NCI-H446 treated with DMSO at 0.1 percent for 48 hours (cell line): ENCODE measurements around the gene RSPH3.
"Not testable (repeated sequence)": the region's sequence is repeated elsewhere in the genome, so short reads cannot be mapped to it uniquely, and the experiment has no call there.

Source experiments
- DNase-seq: peaks from one replicate; lab custom pipeline; 2025; lab: John Stamatoyannopoulos, UW

RSPH3 gene, protein sequence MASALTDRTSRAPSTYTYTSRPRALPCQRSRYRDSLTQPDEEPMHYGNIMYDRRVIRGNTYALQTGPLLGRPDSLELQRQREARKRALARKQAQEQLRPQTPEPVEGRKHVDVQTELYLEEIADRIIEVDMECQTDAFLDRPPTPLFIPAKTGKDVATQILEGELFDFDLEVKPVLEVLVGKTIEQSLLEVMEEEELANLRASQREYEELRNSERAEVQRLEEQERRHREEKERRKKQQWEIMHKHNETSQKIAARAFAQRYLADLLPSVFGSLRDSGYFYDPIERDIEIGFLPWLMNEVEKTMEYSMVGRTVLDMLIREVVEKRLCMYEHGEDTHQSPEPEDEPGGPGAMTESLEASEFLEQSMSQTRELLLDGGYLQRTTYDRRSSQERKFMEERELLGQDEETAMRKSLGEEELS

DNA sequence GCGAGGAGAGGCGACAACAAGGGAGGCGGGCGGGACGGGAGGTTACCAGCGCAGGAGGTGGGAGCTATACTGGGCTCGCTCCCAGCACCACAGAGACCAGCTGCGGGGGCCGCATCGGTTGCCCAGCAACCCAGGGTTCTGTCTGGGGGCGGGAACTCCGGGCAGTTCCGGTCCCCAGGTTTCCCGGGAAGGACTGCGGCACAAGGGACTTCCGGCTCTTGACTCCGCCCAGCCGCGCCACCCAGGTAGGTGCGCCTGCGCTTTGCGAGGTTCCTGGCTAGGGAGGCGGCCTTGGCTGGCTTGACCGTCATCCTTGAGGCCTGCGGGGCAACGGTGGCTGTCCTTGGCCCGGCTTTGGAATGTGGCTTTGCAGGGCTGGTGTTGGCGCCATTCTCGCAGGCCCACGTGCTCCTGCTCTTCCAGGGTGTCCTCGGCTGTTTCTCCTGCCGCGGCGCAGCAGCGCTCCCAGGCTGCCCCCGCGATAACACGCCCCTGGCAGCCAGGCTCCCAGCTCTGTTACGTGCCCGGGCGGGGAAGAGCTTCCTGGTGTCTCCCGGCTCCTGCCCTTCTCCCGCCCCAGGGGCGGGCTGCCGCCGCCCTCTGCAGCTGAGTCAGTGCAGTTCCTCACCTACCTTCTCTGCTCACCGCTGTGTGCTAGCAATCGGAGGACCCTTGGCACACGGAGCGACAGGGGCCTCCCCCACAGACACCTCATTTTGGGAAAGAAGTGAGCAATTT is at the start of gene RSPH3:
Gene RSPH3 (minus strand): TSS at position 537 of the 738 bp plus-strand sequence. CDS start 652 bp downstream, outside the sequence.
- DNase-seq = peak; percentile 87

GRCh38 chr6:159047891-159048685 is 48.1 kb upstream of the RSPH3 start:
- DNase-seq = no peak

- no peak for DNase-seq
Observed at GRCh38 chr6:159045801-159046200, 45.8 kb upstream of the RSPH3 start.

GRCh38 chr6:159044899-159045727 is 45.1 kb upstream of the RSPH3 start, which contains the start of gene TAGAP:
Gene TAGAP (minus strand): TSS chr6:159044991. CDS start chr6:159044146, 845 bp downstream.
- no peak for DNase-seq

GRCh38 chr6:159043947-159044346 is 43.9 kb upstream of the RSPH3 start:
- no peak for DNase-seq

DNA sequence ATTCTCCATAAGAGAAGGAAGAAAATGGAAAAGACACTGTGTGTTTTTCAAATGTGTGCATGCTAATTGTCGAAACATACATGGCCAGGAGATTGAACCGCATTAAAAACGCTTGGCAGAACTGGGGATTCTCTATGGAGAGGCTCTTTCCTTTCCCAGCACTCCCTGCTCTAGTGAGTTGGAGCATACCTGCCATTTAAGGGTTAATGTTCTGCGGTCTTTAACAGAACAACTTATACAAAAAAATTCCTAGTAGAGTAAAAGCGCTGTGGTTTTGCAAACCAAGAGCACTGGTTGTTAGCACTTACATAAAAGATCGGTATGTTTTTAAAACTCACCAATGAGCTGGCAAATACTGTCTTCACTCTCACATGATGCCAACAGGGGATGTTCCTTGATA is 43.2 kb upstream of the RSPH3 start:
- DNase-seq = no peak

DNA sequence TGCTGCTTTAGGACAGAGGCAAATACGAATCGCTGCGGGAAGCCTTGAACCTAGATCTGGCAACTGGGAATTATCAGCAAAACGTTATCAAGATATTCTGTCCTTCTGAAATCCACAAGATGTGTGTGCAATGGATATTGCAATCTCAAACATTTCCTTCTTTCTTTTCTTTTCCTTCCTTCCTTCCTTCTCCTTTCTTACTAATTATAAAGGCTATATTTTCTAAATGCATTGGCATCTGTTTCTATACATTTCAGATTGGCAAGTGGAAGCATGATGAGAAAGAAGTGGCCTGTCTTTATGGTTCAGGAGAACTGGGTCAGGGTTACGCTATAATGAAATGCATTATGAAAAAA is 42.8 kb upstream of the RSPH3 start:
- DNase-seq = no peak

GRCh38 chr6:159042003-159042825 is 42.2 kb upstream of the RSPH3 start:
- DNase-seq = peak; percentile 1

DNA sequence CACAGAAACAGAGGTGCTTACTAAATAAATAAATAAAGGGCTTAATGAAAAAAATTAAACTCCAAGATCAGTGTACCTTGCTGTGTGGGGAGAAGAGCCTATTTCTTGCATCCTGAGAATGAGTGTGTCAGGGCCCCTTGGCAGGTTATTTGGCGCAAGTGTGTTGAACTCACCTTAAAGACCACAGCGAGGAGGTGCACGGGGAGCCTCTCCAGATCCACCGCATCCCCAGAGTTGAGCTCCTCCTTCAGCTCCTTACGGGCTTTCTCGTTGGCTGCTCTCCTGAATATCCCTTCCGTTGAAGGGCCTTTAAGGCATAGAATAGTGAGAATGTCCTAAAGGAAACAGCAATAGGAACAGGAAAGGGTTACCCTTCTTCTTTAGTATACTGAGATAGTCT is 41.2 kb upstream of the RSPH3 start:
- DNase-seq = no peak

- DNase-seq = no peak
Observed at GRCh38 chr6:159039885-159040258, 39.9 kb upstream of the RSPH3 start.

DNA sequence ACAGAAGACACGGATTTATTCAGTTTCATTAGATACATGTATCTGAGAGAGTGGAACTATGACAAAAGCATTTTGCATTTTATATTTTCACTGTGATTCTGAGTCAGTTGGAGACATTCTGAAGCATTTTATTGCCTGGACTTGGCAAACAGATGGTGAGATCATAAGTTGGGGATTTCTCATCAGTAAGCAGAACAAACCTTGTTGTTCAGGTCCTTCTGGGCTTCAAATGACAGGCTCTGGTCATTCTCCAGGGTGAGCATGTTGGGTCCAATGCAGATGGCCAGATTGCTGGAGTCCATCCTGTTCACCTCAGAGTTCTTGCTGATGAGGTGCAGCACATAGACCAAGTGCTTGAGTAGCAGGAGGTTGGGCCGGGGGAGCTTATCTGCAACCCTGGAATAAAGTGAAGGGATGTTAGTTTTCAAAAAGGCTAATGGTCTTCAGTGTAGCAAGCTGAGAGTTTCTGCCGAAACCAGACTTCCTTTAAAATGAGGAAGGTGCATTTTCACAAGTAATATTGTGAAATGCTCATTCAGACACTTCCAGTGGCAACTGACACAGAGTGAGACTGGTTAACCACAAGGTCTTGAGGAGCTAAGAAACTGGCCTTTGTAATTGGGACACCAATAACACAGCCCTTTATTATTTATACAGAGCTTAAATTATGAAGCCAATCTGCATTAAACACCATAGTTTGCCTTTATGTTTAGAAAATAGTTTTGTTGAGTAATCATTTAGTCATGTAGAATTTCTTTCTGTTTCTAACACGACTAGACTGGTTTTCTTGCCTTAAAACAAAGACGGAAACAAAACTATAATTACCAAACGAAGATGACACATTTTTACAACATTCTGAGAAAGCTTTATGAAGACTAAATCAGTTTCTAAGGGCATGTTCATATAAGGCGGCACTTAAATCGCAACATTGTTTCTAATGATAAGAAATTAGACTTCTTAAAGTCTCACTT is 39.2 kb upstream of the RSPH3 start:
- no peak for DNase-seq

DNA sequence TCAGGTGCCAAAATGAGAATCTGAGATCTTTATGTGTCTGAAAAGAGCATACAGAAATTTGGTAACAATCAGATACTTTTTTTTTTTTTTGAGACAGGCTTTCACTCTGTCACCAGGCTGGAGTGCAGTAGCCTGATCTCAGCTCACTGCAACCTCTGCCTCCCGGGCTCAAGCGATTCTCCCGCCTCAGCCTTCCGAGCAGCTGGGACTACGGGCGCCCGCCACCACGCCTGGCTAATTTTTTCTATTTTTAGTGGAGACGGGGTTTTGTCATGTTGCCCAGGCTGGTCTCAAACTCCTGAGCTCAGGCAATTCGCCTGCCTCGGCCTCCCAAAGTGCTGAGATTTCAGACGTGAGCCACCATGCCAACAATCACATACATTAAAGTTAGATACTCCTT is 38.3 kb upstream of the RSPH3 start:
- not testable (repeated sequence) for DNase-seq

- no peak for DNase-seq
Observed at GRCh38 chr6:159037756-159038290, 37.8 kb upstream of the RSPH3 start.

- no peak for DNase-seq
Observed at GRCh38 chr6:159036673-159037072, 36.7 kb upstream of the RSPH3 start.

DNA sequence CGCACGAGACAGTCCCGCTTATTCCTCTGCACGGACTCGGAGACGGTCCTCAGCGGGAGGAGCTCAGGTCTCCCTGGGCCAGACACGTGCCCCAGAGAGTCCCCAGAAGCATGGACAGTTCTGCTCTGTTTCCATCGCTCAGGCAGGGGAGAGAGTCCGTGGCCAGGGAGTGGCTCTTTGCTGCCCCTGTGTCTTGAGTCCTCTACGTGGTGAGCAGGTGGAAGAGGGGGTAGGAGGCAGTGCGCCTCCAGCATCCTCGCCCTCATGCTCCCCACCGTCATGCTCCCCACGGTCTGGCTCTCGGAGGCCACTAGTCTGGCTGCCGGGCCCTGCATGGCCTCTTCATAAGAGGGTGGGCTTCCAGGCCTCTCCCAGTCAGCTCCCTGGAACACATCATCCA is 35.9 kb upstream of the RSPH3 start:
- no peak for DNase-seq

DNA sequence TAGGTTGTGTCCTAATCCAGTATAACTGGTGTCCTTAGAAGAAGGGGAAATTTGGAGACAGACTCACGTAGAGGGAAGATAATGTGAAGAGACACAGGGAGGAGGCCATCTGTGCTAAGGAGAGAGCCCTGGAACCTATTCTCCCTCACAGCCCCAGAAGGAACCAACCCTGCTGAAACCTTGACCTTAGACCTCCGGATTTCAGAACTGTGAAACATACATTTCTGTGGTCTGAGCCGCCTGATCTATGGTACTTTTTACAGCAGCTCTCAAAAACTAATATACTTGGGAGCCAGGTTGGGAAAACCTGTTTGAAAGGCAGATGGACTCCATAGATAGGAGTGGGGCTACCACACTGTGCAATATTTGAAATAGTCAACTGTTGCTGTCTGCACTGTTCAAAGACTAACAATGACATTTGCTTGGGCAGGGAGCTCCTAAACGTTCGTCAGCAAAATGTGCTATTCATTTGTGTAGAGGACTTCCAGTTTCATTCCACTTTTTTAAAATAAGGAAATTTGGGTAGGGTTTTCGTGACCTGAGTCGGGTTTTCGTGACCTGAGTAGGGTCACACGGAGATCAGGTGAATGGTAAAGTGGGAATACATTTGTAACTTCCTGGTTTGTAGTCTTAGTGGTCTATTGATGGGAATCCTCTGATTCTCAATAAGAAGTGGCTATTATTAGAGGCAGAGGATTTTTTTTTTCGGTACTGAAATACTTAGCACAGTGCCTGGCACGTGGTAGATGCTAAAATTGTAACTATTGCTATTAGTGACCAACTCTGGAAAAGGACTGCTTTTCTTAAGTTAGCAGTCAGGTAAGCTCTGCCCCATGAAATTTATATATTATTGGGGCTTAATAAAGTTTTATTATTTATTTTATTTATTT is 33.4 kb upstream of the RSPH3 start:
- no peak for DNase-seq

GRCh38 chr6:159031846-159032245 is 31.8 kb upstream of the RSPH3 start:
- DNase-seq = no peak

- no peak for DNase-seq
Observed at GRCh38 chr6:159030168-159030567, 30.2 kb upstream of the RSPH3 start.
